Renal pelvis (tissue), 4 donors: ENCODE data around the gene MSMB. TPM values are rescaled to one million over a fixed set of nuclear protein-coding genes. Genes with fewer than 3 reads are reported as not detected.
"Not testable (repeated sequence)": the region's sequence is repeated elsewhere in the genome, so short reads cannot be mapped to it uniquely, and the experiment has no call there.

ENCODE experiments used
- DNase-seq: peaks from one replicate; pipeline ENCODE4 v3.0.0-alpha.2; 2013
- polyA plus RNA-seq, 3 donors: library from polyadenylated mRNA; unstranded; fragments of 120-200 nt; gene quantifications; one replicate each; pipeline ENCODE4 v1.2.1, GENCODE V29; 2013; ENCODE audit not compliant: insufficient read length in 3 of 3

MSMB gene
- polyA plus RNA-seq, 3 donors: not detected

DNA sequence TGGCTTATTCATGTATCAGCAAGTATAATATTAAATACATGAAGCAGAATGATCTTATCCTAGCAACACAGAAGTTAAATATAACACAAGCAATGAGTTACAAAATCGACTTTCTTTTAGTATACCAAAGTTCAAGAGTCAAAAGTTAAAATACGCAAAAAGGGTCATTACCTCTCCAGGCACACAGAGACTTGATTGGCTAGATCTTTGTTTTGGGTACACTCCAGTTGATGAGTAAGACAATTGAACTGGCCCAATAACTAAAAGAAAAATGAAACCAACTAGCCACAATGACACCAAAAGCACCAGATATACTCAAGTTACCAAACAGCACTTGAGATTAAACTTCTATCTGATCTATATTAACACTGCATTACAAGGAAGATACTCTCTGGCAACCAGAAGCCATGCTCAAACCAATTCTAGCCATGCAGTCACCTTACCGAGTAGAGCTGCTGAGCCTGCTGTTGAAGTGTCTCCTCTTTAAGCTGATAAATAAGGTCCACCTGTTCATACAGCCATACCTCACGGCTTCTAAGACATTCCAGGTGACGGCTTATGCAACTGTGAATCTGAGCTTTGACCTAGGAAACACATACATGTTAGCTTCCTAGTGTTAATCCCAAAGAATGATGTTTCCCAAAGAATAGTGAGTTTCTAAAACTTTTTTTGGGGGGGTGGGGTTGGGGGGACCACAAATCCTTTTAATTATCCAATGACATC, 31.2 kb downstream of the MSMB start:
- DNase-seq: no peak

GRCh38 chr10:46014206-46014605, 31.9 kb downstream of the MSMB start:
- DNase-seq: no peak

GRCh38 chr10:46012746-46013145, 33.3 kb downstream of the MSMB start:
- no peak for DNase-seq

GRCh38 chr10:46006219-46006618, 39.9 kb downstream of the MSMB start:
- no peak for DNase-seq

DNA sequence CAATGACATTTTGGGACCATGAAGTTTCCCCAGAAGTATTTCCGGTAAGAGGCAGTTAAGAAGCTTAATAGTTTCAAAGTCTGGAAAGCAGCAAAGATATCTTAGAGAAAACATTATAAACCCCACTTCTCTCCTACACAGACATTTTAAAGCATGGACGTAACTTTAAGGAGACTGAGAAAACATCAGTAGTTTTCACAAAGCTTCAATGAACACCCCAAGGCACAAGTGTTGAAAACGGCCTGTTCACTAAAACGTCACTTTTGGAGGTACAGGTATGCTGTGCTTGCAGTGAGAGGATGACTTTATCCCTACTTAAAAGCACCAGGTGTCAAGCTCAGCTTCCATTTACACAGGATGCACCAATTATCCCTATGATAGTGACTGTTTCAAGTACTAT, 40.7 kb downstream of the MSMB start:
- DNase-seq: no peak

DNA sequence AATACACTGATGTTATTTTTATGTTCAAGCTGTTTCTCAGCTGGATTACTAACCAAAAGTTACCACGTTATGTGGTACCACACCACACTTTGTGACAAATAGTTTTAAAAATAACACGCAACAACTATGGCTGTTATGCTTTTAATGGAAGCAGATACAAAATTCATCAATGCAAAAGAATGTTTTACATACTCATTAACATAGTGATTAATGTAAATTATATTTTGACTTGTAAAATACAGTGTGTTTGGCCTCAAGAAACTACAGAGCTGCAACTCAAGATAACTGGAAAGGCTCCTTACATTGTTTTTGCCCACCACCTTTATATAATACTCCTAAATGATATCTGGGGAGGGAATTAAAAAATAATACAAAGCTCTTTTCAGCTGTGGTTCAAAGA, 41.1 kb downstream of the MSMB start:
- no peak for DNase-seq

DNA sequence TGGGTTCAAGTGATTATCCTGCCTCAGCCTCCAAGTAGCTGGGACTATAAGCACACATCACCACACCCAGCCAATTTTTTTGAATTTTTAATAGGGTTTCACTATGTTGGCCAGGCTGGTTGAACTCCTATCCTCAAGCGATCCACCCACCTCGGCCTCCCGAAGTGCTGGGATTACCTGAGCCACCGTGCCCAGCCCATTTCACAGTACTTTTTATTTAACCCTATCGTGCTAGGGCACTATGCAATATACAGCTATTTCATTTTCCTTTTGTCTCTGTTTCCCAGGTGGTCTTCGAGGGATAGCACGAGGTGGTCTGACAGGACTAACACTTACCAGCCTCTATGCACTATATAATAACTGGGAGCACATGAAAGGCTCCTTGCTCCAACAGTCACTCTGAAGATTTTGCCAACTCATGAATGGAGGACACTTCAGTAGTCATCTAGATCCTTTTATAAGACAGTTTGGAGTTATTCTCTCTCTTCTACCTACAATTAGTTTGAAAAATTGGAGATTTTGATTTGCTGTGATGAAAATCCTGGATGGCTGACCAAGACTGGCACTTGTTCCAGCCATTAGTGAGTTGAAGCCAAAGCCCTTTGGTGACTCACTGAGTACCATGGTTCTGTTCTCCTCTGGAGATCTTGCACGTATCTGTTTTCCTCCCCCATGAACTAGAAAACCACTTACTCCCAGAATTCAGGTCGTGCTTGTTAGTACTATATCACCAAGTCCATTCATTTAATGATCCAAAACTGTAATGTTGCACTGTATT, 43.0 kb downstream of the MSMB start:
- no peak for DNase-seq

DNA sequence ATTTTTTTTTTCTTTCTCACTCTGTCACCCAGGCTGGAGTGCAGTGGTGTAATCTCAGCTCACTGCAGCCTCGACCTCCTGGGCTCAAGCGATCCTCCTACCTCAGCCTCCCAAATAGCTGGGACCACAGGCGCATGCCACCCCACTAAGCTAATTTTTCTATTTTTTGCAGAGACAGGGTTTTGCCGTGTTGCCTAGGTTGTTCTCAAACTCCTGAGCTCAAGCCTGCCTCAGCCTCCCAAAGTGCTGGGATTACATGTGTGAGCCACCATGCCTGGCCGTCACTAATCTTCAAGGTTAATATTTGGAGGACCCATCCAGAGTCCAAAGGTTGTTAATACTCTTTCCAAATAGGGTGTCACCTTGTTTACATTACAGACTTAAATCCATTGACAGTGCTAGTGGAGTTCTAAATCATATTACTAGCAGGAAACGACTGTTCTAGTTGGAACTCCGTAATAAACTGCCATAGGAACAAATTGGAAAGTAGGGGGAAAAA, 43.8 kb downstream of the MSMB start:
- DNase-seq: not testable (repeated sequence)

GRCh38 chr10:46001187-46001756, 44.8 kb downstream of the MSMB start:
- DNase-seq: no peak

GRCh38 chr10:46000538-46000937, 45.5 kb downstream of the MSMB start:
- no peak for DNase-seq

GRCh38 chr10:45999955-46000354, 46.1 kb downstream of the MSMB start:
- DNase-seq: not testable (repeated sequence)

DNA sequence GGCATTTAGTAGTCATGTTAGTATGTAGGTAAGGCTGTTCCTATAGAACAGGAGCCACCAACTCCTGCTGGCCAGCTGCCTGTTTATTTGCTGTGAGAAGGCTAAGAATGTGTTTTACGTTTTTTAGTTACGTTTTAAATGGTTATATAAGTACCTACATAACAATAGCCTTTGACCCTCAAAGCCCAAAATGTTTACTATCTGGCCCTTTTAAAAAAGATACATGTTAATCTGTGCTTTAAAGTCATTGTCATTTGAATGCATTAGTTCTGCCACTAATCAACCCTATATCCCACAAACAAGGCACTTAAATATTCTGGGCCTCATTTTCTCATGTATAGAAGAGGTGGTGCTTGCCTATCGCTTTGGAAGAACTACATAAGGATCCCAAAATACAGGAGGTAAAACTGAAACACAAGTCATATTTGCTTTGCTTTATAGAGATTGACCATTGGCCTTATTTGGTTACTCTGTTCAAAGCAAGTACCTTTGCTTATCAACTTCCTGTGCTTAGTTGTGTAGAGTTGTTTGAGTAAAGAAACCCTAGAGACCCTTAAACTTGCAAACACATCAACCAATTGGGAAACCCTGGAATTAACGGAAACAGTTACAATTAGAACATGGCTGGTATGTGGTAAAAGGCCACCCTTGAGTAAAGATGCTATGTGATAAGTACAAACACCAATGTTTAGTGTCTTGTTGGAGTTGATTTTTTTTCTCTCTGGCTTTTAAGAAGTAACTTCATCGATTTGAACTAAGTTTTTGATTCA, 47.9 kb downstream of the MSMB start:
- no peak for DNase-seq

DNA sequence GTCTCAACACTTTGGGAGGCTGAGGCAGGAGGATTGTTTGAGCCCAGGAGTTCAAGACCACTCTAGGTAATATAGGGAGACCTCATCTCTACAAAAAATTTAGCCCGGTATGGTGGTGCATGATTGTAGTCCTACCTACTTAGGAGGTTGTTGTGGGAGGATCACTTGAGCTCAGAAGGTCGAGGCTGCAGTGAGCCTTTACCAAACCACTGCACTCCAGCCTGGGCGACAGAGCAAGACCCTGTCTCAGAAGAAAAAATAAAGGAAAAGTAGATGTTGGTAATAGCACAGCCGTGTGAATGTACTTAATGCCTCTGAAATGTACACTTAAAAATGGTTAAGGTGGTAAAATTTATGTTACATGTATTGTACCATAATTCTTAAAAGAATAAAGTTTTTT, 48.5 kb downstream of the MSMB start:
- no peak for DNase-seq

GRCh38 chr10:45985590-45985989, 60.5 kb downstream of the MSMB start:
- not testable (repeated sequence) for DNase-seq

- not testable (repeated sequence) for DNase-seq
Measured at GRCh38 chr10:45984473-45984872, 61.6 kb downstream of the MSMB start.

GRCh38 chr10:45983538-45984186, 62.4 kb downstream of the MSMB start:
- DNase-seq: not testable (repeated sequence)

Other genes with a start within 250 kb of the MSMB start
- gene AGAP4, start 198.8 kb downstream of the MSMB start, polyA plus RNA-seq: 10 to 100 TPM; 22.8 to 50.0 (median 47.3) TPM
- 10 to 100 TPM; 62.4 to 67.3 (median 65.6) TPM for gene TIMM23, start 73.8 kb downstream of the MSMB start, polyA plus RNA-seq
- gene NCOA4, start 15.6 kb downstream of the MSMB start, polyA plus RNA-seq: 100 to 1,000 TPM; 188 to 211 (median 190) TPM
- gene ANTXRL, start 240.7 kb upstream of the MSMB start, polyA plus RNA-seq: not detected